Fibroblast of gingiva (primary cell): ENCODE measurements around the gene VEGFB.
A peak's percentile ranks its signal among the peaks of the same experiment; 100 is the strongest.

Source experiments
- DNase-seq: peaks from one replicate; pipeline ENCODE4 v3.0.0-alpha.2; 2011; ENCODE audit warnings: low read depth

VEGFB gene

GRCh38 chr11:64211181-64211872, 23.1 kb upstream of the VEGFB start:
- DNase-seq, result no peak

DNA sequence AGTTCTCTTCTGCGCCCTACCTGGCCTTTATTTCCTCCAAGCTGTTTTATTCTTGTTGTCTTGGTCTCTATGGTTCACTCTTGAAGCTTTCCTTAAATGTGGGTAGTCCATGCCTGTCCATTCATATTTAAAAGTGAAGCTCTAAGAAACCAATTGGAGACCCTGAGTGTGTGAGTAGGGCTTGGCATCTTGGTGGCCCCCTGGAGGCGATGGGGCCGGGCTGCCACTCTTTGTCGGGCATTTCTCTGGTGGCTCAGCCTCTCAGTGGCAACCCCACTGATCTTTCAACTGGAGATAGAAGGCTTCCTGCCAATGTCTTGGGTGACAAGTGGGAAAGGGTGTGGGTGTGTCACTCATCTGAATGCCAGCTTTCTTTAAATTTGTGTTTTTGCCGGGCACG, 17.5 kb upstream of the VEGFB start:
- no peak for DNase-seq

GRCh38 chr11:64218628-64219353, 15.6 kb upstream of the VEGFB start:
- no peak for DNase-seq

GRCh38 chr11:64219354-64219684, 15.1 kb upstream of the VEGFB start:
- DNase-seq, result no peak

- DNase-seq, result no peak
These were observed 14.6 kb upstream of the VEGFB start for GRCh38 chr11:64219755-64220154.

GRCh38 chr11:64220271-64220670, 14.1 kb upstream of the VEGFB start:
- no peak for DNase-seq

DNA sequence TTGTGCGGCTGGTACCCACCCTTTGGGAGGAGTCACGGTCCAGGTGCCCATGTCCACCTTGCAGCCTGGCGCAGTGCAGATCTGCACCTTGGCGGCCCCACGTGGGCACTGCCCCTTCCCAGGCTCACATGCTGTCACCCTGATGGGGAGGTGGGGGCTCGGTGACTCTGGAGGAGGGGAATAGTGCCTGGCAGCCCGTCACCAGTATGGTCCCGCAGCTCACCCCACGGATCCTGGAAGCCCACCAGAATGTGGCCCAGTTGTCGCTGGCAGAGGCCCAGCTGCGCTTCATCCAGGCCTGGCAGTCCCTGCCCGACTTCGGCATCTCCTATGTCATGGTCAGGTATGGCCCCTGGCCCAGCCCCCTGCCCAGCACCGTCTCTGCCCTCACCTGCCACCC, 13.6 kb upstream of the VEGFB start:
- no peak for DNase-seq

GRCh38 chr11:64222651-64223000, 11.8 kb upstream of the VEGFB start:
- DNase-seq, result no peak

DNA sequence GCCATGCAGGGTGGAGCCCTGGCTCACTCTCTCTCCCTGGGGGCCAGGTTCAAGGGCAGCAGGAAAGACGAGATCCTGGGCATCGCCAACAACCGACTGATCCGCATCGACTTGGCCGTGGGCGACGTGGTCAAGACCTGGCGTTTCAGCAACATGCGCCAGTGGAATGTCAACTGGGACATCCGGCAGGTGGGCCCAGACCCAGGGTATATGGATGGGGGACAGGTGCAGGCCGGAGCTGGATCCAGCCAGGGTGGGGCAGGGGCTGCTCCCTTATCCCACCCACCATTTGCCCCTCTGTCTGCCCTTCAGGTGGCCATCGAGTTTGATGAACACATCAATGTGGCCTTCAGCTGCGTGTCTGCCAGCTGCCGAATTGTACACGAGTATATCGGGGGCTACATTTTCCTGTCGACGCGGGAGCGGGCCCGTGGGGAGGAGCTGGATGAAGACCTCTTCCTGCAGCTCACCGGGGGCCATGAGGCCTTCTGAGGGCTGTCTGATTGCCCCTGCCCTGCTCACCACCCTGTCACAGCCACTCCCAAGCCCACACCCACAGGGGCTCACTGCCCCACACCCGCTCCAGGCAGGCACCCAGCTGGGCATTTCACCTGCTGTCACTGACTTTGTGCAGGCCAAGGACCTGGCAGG, 11.3 kb upstream of the VEGFB start:
- DNase-seq, result no peak

DNA sequence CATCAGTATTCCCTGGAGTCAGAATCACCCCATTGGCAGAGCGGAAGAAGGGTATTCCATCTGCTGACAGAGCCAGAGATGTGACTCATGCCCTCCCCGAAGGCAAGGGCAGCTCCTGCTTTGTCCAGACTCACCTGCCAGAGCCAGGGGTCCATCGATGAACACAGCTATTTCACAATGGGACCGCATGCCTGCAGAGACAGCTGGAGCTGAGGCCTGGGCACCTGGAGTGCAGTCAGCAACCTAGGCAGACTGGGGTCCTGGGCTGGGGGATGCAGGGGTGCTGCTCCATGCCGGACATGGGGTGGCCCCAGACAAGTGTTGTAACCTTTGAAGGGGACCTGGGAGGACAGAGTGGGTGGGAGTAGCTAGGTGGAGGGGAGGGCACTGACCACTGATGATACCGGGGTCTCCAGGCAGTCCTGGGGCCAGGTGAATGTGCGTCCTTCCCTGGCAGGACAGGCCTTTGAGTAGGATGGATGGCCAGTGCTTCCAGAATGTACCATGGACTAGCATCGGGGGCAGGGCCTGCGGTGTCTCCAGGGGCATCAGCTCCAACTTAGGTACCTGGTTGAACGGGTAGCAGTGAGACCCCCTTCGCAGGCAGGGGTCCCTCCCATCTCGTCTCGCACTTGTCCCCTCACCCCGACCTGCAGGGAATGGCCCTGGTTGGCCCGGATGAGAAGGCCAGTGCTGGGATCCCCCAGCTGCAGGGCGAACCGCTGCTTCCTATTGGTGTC, 10.1 kb upstream of the VEGFB start:
- DNase-seq, result no peak

DNA sequence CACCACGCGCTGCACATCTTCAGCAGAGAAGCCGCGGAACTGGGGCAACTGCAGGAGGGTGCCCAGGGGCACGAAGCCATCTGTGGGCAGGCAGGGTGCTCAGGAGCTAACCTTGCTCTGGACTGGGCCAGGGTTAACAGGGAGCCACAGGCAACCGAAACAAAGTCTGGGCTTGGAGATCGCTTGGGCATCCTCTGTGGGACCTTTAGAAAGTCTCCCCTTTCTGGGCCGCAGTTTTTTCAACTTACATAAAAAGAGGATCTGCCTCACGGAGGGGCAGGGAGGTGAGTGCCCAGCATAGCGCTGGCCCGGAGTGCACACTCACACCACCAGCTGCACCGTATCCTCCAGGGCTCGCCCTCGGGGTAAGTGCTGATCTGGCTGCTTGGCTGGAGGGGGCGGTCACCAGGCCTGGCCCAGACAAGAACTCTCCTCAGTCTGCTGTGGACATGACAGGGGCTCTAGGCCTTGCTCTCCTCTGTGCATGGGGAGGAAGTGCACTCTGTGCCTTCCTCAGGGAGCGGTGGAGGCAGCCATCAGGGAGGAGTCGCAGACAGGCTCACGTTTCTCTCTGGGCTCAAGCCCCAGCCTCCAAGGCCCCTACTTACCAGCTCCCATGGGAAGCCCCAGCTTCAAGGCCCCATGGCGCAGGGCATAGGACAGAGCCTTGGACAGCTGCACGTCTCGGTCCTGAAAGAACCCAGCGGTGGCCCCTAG, 9.3 kb upstream of the VEGFB start:
- DNase-seq, result no peak

DNA sequence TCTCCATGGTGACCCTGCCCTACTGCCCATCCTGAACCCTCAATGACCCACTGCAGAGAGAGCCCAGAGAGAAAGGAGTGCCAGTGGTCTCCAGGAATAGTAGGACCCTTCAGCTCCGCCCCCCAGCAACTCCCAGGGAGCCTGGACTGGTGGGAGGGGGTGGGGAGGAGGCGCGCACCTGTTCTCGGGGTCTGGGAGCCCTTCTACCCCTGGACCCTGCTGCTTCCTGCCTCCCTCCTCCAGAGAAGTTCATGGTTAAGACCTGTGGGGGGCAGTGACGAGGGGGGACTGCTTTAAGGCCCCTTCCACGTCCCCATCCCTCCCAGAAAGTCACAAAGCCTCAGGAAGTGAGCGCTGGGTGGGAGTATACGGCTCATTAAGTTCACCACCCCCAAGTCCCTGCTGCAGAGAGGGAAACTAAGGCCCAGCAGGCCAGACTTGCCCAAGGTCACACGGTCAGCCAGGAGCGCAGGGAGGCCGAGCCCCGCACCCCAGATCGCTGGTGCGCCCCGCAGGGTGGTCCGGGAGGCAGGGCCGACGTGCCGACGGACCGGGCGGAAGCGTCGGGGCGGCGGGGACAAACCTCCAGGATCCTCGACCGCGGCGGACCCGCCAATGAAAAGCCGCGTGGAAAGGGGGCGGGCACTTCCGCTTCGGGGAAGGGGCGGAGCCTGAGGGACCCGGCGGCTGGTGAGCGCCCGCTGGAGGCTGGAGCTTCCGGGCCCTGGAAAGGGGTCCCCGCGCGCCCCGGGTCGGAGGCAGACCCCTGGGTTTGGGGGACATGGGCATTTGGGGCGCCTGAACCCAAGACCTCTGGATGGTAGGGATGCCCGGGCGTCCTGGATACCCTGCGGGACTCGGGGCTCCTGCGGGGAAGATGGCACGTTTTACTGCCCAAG, 8.5 kb upstream of the VEGFB start, which contains the start of the genes NUDT22 and TRPT1:
Gene NUDT22, plus strand, starts transcription at position 667 of the 899 bp plus-strand sequence. CDS start 379 bp downstream, outside the sequence.
Gene TRPT1, minus strand, starts transcription at position 579 of the 899 bp plus-strand sequence. Its CDS starts 326 bp downstream, at position 253.
- DNase-seq, result peak; percentile 73

GRCh38 chr11:64226507-64227051, 7.8 kb upstream of the VEGFB start:
- DNase-seq, result no peak

DNA sequence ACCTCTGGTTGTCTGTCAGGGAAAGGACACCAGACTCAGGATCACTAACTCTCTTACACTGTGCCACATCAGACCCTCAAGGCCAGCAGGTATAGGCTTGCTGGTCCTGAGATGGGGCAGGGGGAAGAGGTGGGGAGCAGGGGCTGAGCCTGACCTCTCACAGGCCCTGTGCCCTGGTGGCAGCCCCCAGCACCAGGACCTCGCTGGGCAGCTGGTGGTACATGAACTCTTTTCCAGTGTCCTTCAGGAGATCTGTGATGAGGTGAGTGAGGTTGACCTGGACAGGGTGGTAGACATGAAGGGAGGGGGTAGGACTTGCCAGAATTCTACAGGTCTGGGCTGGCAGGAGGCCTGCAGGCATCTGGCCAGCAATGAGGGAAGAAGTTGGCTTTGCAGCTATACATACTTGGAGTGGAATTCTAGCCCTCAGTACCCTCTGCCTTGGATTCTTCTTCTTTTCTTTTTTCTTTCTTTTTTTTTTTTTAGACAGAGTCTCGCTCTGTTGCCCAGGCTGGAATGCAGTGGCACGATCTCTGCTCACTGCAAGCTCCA, 6.9 kb upstream of the VEGFB start:
- no peak for DNase-seq

DNA sequence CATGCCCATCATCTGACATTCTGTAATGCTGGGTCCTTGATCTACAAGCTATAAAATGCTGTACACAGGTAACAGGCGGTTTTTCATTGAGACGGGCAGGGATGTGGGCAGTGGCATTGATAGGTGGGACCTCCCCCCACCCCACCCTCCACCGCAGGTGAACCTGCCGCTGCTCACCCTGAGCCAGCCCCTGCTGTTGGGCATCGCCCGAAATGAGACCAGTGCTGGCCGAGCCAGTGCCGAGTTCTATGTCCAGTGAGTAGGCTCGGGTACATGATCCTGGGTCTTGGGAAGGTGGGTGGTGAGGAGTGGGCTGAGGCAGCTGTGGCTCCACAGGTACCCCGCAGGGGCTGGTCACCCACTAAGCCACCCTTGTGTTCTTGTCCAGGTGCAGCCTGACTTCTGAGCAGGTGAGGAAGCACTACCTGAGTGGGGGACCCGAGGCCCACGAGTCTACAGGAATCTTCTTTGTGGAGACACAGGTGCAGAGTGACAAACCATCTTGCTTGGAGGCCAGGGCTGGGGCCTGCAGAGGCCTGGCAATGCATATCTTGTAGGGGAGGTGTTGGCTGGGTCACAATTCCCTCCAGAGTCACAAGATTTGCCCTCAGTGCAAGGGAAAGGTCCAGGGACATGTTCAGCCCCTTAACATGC, 5.2 kb upstream of the VEGFB start:
- no peak for DNase-seq

- DNase-seq, result no peak
These were observed 4.6 kb upstream of the VEGFB start for GRCh38 chr11:64229744-64230170.

GRCh38 chr11:64230171-64230984, 4.0 kb upstream of the VEGFB start, which contains the start of gene DNAJC4:
DNAJC4 (plus strand) TSS chr11:64230548; CDS start chr11:64230855, 307 bp downstream.
- peak; percentile 75 for DNase-seq

- DNase-seq, result no peak
These were observed 3.4 kb upstream of the VEGFB start for GRCh38 chr11:64230985-64231365.

- no peak for DNase-seq
These were observed 2.8 kb upstream of the VEGFB start for GRCh38 chr11:64231546-64231945.
